ENCODE measurements around the gene MLPH. TPM values are rescaled to one million over a fixed set of nuclear protein-coding genes. Genes with fewer than 3 reads are reported as not detected.

Gene MLPH
- total and polyA plus RNA-seq, 2 of the 13 experiments (the other 11 are each of a cell fraction or from before 2014, with no cell fraction given) = 0.12 TPM; not detected in 1

GRCh38 chr2:237588044-237588696, 101.1 kb downstream of the MLPH start (continued):
- TF ChIP-seq DBP (CRISPR knock-in tag; IDR thresholded peaks at IDR 0.05; ENCODE audit: not compliant biosample characterization) = no peak
- TF ChIP-seq CBFB (CRISPR knock-in tag; IDR thresholded peaks at IDR 0.05) = no peak
- TF ChIP-seq TIGD3 (CRISPR knock-in tag; IDR thresholded peaks at IDR 0.05; ENCODE audit: borderline replicate concordance) = no peak
- no peak for TF ChIP-seq ZNF704 (CRISPR knock-in tag; IDR thresholded peaks at IDR 0.05; ENCODE audit: borderline replicate concordance)
- peak; percentile 39 for TF ChIP-seq HNF4A (CRISPR knock-in tag; IDR thresholded peaks at IDR 0.05)
- no peak for TF ChIP-seq GPN1 (CRISPR knock-in tag; IDR thresholded peaks at IDR 0.05; ENCODE audit: borderline replicate concordance)
- TF ChIP-seq KDM1A (CRISPR knock-in tag; IDR thresholded peaks at IDR 0.05) = no peak
- TF ChIP-seq HIC2 (CRISPR knock-in tag; IDR thresholded peaks at IDR 0.05; ENCODE audit: low read depth) = no peak
- no peak for TF ChIP-seq RARG (CRISPR knock-in tag; IDR thresholded peaks at IDR 0.05; ENCODE audit: low read depth)
- TF ChIP-seq ZHX1 (CRISPR knock-in tag; IDR thresholded peaks at IDR 0.05; ENCODE audit: low read depth) = no peak
- no peak for TF ChIP-seq SP4 (CRISPR knock-in tag; IDR thresholded peaks at IDR 0.05)
- no peak for TF ChIP-seq ZNF841 (CRISPR knock-in tag; IDR thresholded peaks at IDR 0.05; ENCODE audit: borderline replicate concordance)
- TF ChIP-seq SMARCC2 (IDR thresholded peaks at IDR 0.05) = no peak
- TF ChIP-seq ZNF207 (IDR thresholded peaks at IDR 0.05; ENCODE audit: borderline replicate concordance) = no peak
- TF ChIP-seq RBFOX2 (IDR thresholded peaks at IDR 0.05; ENCODE audit: low read depth, low read length) = no peak; the same call in 1 of the 2 replicates
- TF ChIP-seq ZFP82 (CRISPR knock-in tag; IDR thresholded peaks at IDR 0.05; ENCODE audit: borderline replicate concordance) = no peak
- TF ChIP-seq IRX3 (CRISPR knock-in tag; IDR thresholded peaks at IDR 0.05; ENCODE audit: borderline replicate concordance, low read depth) = no peak
- no peak for TF ChIP-seq TERF1 (CRISPR knock-in tag; IDR thresholded peaks at IDR 0.05)
